ENCODE data around the gene GAA. TPM values are rescaled to one million over a fixed set of nuclear protein-coding genes. Genes with fewer than 3 reads are reported as not detected.
A peak's percentile ranks its signal among the peaks of the same experiment; 100 is the strongest.

GAA gene
- total RNA-seq, 1 donor from 2014 or later = 59.7 TPM

DNA sequence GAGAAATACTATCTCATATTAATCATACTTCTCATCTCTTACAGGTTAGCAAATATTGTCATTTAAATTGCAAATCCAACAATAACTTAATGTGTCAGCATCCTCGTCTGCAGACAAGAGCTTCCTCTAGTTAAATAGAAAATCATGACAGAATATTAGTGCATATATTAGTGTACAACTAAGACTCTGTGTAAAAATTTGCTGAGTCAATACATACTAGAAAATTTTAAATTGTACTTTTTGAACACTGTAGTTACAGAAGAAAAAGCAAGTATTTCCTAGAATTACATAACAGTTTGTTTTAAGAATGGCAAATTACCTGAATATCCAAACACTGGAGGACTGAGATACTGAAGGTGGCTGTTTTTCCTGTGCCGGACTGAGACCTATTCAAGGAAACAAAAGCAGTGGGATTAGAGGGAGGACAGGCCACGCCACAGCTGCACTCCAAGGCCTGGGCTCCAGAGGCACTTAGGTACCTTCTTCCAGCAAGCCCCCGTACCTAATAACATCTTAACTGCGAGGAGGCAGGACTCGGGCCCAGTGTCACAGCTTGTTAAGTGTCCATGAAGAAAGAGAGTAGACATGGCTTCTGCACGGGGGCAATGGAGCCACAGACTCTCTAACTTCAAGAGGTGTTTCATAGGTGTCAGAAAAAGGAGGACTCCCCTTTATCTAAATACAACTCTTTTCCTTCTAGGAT, 40.2 kb downstream of the GAA start:
- Mint-ChIP-seq H3K9me3 (no peaks in the 10 kb centered on the region), H3K27me3 (ENCODE audit: low read depth) (no peaks in the 10 kb centered on the region), H3K4me3 (no peak overlapping the region), H3K36me3 (peaks cover 42% of the 10 kb centered on the region), H3K4me1 (peaks cover 17% of the 10 kb centered on the region), H3K27ac (no peak overlapping the region)
- no peak for DNase-seq (ENCODE audit: low spot score in 2 of 2, unreplicated experiment in 2 of 2)
- TF ChIP-seq, protein P1, sequence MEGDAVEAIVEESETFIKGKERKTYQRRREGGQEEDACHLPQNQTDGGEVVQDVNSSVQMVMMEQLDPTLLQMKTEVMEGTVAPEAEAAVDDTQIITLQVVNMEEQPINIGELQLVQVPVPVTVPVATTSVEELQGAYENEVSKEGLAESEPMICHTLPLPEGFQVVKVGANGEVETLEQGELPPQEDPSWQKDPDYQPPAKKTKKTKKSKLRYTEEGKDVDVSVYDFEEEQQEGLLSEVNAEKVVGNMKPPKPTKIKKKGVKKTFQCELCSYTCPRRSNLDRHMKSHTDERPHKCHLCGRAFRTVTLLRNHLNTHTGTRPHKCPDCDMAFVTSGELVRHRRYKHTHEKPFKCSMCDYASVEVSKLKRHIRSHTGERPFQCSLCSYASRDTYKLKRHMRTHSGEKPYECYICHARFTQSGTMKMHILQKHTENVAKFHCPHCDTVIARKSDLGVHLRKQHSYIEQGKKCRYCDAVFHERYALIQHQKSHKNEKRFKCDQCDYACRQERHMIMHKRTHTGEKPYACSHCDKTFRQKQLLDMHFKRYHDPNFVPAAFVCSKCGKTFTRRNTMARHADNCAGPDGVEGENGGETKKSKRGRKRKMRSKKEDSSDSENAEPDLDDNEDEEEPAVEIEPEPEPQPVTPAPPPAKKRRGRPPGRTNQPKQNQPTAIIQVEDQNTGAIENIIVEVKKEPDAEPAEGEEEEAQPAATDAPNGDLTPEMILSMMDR (IDR thresholded peaks at IDR 0.05; ENCODE audit: unreplicated experiment) = no peak

DNA sequence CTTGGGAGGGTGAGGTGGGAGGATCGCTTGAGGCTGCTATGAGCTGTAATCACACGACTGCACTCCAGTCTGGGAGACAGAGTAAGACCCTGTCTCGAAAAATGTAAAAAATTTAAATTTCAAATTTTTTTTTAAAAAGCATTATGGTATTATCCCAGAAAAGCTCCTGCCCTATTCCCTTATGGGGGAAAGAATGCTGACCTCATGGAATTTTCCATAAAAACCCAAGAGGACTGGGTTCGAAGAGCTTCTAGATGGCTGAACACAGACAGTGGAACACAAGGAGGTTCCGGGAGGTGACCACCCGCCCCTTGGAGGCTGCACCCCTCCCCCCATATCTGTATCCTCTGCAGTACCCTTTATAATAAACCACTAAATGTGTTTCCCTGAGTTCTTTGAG, 41.5 kb downstream of the GAA start:
- TF ChIP-seq, protein P1 (IDR thresholded peaks at IDR 0.05; ENCODE audit: unreplicated experiment) = no peak
- DNase-seq (ENCODE audit: low spot score in 2 of 2, unreplicated experiment in 2 of 2) = no peak
- Mint-ChIP-seq H3K27ac (no peak overlapping the region), H3K27me3 (ENCODE audit: low read depth) (no peaks in the 10 kb centered on the region), H3K4me1 (peaks cover 18% of the 10 kb centered on the region), H3K9me3 (no peaks in the 10 kb centered on the region), H3K36me3 (peaks cover 29% of the 10 kb centered on the region), H3K4me3 (no peak overlapping the region)

DNA sequence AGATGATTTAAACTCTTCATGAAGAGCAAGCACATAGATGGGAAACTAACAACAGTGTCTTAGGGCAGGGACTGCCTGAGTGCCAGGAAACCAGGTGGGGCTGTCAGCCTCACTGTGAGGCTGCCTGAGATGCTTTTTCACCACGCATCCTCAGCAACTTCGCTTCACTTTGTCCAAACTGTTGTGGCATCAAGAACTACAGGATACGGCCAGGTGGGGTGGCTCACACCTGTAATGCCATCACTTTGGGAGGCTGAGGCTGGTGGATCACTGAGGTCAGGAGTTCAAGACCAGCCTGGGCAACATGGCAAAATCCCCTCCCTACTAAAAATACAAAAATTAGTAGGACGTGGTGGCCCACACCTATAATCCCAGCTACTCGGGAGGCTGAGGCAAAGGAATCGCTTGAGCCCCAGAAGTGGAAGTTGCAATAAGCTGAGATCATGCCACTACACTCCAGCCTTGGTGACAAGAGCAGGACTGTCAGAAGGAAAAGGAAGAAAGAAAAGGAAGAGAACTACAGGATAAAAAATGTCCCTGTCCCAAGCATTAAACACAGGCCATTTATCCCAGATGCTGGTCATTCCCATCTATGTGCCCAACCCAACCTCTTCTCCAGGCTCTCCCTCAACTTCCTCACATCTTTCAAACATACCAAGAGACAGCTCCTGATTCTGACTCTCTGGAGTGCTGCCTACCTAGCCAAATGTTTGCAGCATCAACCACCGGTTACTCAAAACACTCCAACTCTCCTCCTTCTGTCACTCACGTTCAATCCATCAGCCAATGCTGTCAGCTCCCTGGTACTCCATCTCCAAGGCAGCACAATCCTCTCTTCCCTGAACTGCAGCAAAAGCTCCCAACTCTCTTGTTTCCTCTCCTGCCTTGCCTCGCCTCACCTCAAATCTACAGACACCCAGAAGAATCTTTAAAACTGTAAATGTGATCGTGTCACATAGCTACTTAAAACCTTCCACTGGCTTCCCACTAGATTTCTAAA, 44.0 kb downstream of the GAA start:
- TF ChIP-seq, protein P1 (IDR thresholded peaks at IDR 0.05; ENCODE audit: unreplicated experiment) = no peak
- Mint-ChIP-seq H3K9me3 (no peaks in the 10 kb centered on the region), H3K4me1 (peaks cover 24% of the 10 kb centered on the region), H3K36me3 (peaks cover 13% of the 10 kb centered on the region), H3K27me3 (ENCODE audit: low read depth) (no peaks in the 10 kb centered on the region), H3K4me3 (peak overlapping the region; percentile 95), H3K27ac (peak overlapping the region; percentile 32)
- DNase-seq (ENCODE audit: low spot score in 2 of 2, unreplicated experiment in 2 of 2) = no peak

DNA sequence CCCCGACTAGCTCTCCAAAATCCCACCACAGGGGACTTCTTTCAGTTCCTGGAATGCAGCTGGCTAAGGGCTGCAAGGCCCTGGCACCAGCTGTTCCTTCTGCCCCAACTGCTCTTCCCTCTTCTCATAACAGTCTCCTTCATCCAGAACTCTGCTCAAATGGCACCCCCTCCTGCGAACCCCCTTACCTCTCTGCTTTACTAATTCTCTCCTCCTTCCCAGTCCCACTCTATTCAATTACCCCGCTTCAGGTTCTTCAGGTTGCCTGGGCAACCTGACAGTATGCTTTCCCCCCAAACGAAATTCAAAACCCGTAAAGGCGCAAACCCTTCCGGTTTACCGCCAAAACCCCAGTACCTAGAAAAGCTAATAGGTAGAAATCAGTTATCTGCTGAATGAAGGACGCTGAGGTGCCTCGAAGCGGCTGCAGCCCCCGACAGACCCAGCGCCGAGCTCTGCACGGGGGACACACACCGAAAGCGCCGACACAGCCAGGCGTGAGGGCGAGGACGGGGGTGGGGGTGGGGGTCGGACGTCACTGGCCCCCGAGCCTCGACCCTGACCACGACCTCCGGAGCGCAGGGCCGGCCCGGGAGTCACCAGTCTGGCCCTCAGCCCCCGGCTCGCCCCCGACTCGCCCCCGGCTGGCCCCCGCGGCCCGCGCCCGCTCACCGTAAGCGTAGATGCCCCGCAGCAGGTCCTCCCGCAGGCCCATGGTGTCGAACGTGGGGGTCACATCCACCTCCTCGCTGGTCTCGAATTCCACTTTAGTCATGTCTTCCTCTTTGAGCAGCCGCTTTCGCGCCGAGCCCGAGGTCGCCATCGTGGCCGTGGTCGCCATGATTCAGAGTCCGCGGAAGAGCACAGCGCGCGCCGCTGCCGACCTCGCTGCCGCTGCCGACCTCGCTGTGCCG, 45.0 kb downstream of the GAA start:
- Mint-ChIP-seq H3K4me1 (peaks cover 30% of the 10 kb centered on the region), H3K9me3 (no peaks in the 10 kb centered on the region), H3K27ac (peak overlapping the region; percentile 87), H3K4me3 (peak overlapping the region; percentile 95), H3K36me3 (peaks cover 9% of the 10 kb centered on the region), H3K27me3 (ENCODE audit: low read depth) (no peaks in the 10 kb centered on the region)
- TF ChIP-seq, protein P1 (IDR thresholded peaks at IDR 0.05; ENCODE audit: unreplicated experiment) = no peak
- DNase-seq (ENCODE audit: low spot score in 2 of 2, unreplicated experiment in 2 of 2) = peak in 1 of 2 experiments; percentile 55
